Measurements from ENCODE around the gene KIF1A. TPM values are rescaled to one million over a fixed set of nuclear protein-coding genes. Genes with fewer than 3 reads are reported as not detected.

The KIF1A gene
- total and polyA plus RNA-seq, 2 of the 13 experiments (the other 11 are each of a cell fraction or from before 2014, with no cell fraction given), result 0.01 TPM; not detected in 1

GRCh38 chr2:240846873-240847595, 27.0 kb upstream of the KIF1A start:
- Histone ChIP-seq H3K4me2 (ENCODE audit: low read depth, low read length) (no peak overlapping the region), H3K36me3 (replicated peaks in 1 of 2; ENCODE audit: control insufficient read depth in 1 of 2, insufficient read depth in 2 of 2, low read length in 2 of 2) (no peaks in the 10 kb centered on the region), H3K9me3 (ENCODE audit: low read length) (no peaks in the 10 kb centered on the region), H3K4me1 (ENCODE audit: insufficient read depth, low read length) (peaks cover 7% of the 10 kb centered on the region; the same call in 1 of the 2 replicates), H4K20me1 (ENCODE audit: insufficient read depth, low read length) (no peaks in the 10 kb centered on the region), H2AFZ (ENCODE audit: low read length) (no peak overlapping the region), H3K27me3 (ENCODE audit: control insufficient read depth in 1 of 2, insufficient read depth in 2 of 2, low read length in 2 of 2) (peaks cover 0 to 45% of the 10 kb centered on the region in 2 experiments), H3K9ac (ENCODE audit: insufficient read depth, low read depth, low read length) (no peak overlapping the region), H3K27ac (ENCODE audit: extremely low read length, insufficient read depth, low read length) (no peak overlapping the region), H3K4me3 (replicated peaks in 1 of 3; ENCODE audit: insufficient read depth in 1 of 3, low read depth in 2 of 3, low read length in 3 of 3) (no peak overlapping the region), H3K79me2 (ENCODE audit: insufficient read depth, low read length) (no peaks in the 10 kb centered on the region)
- in situ Hi-C loops (cut with HindIII; ENCODE audit: extremely low pct_ligation_motif_present, low pct_unique_long_range_greater_than_20kb) (loop anchor here (5.0 kb wide), 1 partner anchor 150 kb away; the partner anchor contains the start of gene SNED1), intact Hi-C loops (cut with micrococcal nuclease; ENCODE audit: unreplicated experiment) (no loop called here)
- FAIRE-seq, result no peak
- ChIA-PET CTCF (ENCODE audit: low intra/inter-chr PET ratio, low total read pairs) (no interaction called here), POLR2A (no interaction called here)
- DNase-seq (ENCODE audit: low spot score), result no peak
- no peak for TF ChIP-seq BCL6 (CRISPR knock-in tag; IDR thresholded peaks at IDR 0.05)
- TF ChIP-seq GABPA (IDR thresholded peaks at IDR 0.05; ENCODE audit: low read depth, low read length), result no peak
- TF ChIP-seq GABPA (CRISPR knock-in tag; IDR thresholded peaks at IDR 0.05; ENCODE audit: low read depth), result no peak
- TF ChIP-seq USF2 (IDR thresholded peaks at IDR 0.05; ENCODE audit: low read depth, low read length), result no peak
- TF ChIP-seq USF2 (CRISPR knock-in tag; IDR thresholded peaks at IDR 0.05; ENCODE audit: borderline replicate concordance), result no peak
- TF ChIP-seq GLMP (CRISPR knock-in tag; IDR thresholded peaks at IDR 0.05; ENCODE audit: borderline replicate concordance), result no peak
- no peak for TF ChIP-seq ZNF724P (CRISPR knock-in tag; IDR thresholded peaks at IDR 0.05; ENCODE audit: borderline replicate concordance)
- TF ChIP-seq RBM22 (optimal IDR thresholded peaks at IDR 0.05; ENCODE audit: low read length), result no peak
- TF ChIP-seq REPIN1 (CRISPR knock-in tag; IDR thresholded peaks at IDR 0.05; ENCODE audit: borderline replicate concordance, low read depth), result no peak
- TF ChIP-seq LBX2 (CRISPR knock-in tag; IDR thresholded peaks at IDR 0.05; ENCODE audit: borderline replicate concordance), result no peak
- no peak for TF ChIP-seq ZNF263 (CRISPR knock-in tag; IDR thresholded peaks at IDR 0.05)
- TF ChIP-seq FOXC1 (CRISPR knock-in tag; IDR thresholded peaks at IDR 0.05; ENCODE audit: borderline replicate concordance), result no peak
- no peak for TF ChIP-seq ZNF280B (CRISPR knock-in tag; IDR thresholded peaks at IDR 0.05; ENCODE audit: borderline replicate concordance)
- no peak for TF ChIP-seq TFDP1 (CRISPR knock-in tag; IDR thresholded peaks at IDR 0.05; ENCODE audit: borderline replicate concordance)
- TF ChIP-seq FOXK2 (IDR thresholded peaks at IDR 0.05), result no peak
- TF ChIP-seq ZNF329 (CRISPR knock-in tag; IDR thresholded peaks at IDR 0.05; ENCODE audit: low read depth), result no peak
- 40% methylated on average over 5 of the region's 5 CpGs for WGBS (ENCODE audit: low lambda C conversion rate)
- BruUV-seq (replicated peaks), result no TSS peak
- ATAC-seq, result no peak
